ENCODE data around the gene SLC45A1. TPM values are rescaled to one million over a fixed set of nuclear protein-coding genes. Genes with fewer than 3 reads are reported as not detected.
A peak's percentile ranks its signal among the peaks of the same experiment; 100 is the strongest.

The SLC45A1 gene
- total RNA-seq, 4 donors from 2014 or later = 0.76 to 1.6 (median 0.86) TPM

- DNase-seq (ENCODE audit: low spot score in 2 of 2) = no peak
- H3K4me1 ChIP-seq = peaks cover 13% of the 10 kb centered on the region
- H3K36me3 ChIP-seq = no peaks in the 10 kb centered on the region
- WGBS = 75% methylated on average over 6 of the region's 6 CpGs
- no peaks in the 10 kb centered on the region for H3K27me3 ChIP-seq
- H3K27ac ChIP-seq = no peak overlapping the region
- no peaks in the 10 kb centered on the region for H3K9me3 ChIP-seq
- H3K4me3 ChIP-seq = no peak overlapping the region
- TF ChIP-seq POLR2AphosphoS5 (IDR thresholded peaks at IDR 0.05) = no peak
- TF ChIP-seq EP300 (IDR thresholded peaks at IDR 0.05) = no peak
- TF ChIP-seq CTCF (IDR thresholded peaks at IDR 0.05) = no peak
- TF ChIP-seq POLR2A (IDR thresholded peaks at IDR 0.05) = no peak
Observed at GRCh38 chr1:8340448-8340847, 22.5 kb downstream of the SLC45A1 start.

- peaks cover 13% of the 10 kb centered on the region for H3K4me1 ChIP-seq
- no peak for TF ChIP-seq POLR2AphosphoS5 (IDR thresholded peaks at IDR 0.05)
- TF ChIP-seq CTCF (IDR thresholded peaks at IDR 0.05) = no peak
- no peak for TF ChIP-seq POLR2A (IDR thresholded peaks at IDR 0.05)
- TF ChIP-seq EP300 (IDR thresholded peaks at IDR 0.05) = no peak
- H3K36me3 ChIP-seq = no peaks in the 10 kb centered on the region
- no peak overlapping the region for H3K27ac ChIP-seq
- no peaks in the 10 kb centered on the region for H3K9me3 ChIP-seq
- DNase-seq (ENCODE audit: low spot score in 2 of 2) = no peak
- no peaks in the 10 kb centered on the region for H3K27me3 ChIP-seq
- 77% methylated on average over 10 of the region's 10 CpGs for WGBS
- H3K4me3 ChIP-seq = no peak overlapping the region
Observed at GRCh38 chr1:8342325-8342724, 24.4 kb downstream of the SLC45A1 start.

GRCh38 chr1:8343044-8343443 lies 25.1 kb downstream of the SLC45A1 start:
- 77% methylated on average over 6 of the region's 11 CpGs for WGBS
- H3K9me3 ChIP-seq = no peaks in the 10 kb centered on the region
- H3K4me3 ChIP-seq = no peak overlapping the region
- peak overlapping the region; percentile 39 for H3K27ac ChIP-seq
- H3K4me1 ChIP-seq = peaks cover 16% of the 10 kb centered on the region
- H3K27me3 ChIP-seq = no peaks in the 10 kb centered on the region
- TF ChIP-seq CTCF (IDR thresholded peaks at IDR 0.05) (no peak), EP300 (IDR thresholded peaks at IDR 0.05) (no peak), POLR2A (IDR thresholded peaks at IDR 0.05) (no peak)
- no peak for DNase-seq (ENCODE audit: low spot score in 2 of 2)
- no peaks in the 10 kb centered on the region for H3K36me3 ChIP-seq

GRCh38 chr1:8343464-8344001 lies 25.6 kb downstream of the SLC45A1 start:
- Histone ChIP-seq H3K36me3 (no peaks in the 10 kb centered on the region), H3K27ac (peak overlapping the region; percentile 39), H3K9me3 (no peaks in the 10 kb centered on the region), H3K27me3 (no peaks in the 10 kb centered on the region), H3K4me3 (no peak overlapping the region), H3K4me1 (peaks cover 21% of the 10 kb centered on the region)
- DNase-seq (ENCODE audit: low spot score in 2 of 2) = peak; percentile 90 to 92
- 34% methylated on average over 7 of the region's 32 CpGs for WGBS
- TF ChIP-seq EP300 (IDR thresholded peaks at IDR 0.05) = peak; percentile 40
- TF ChIP-seq POLR2AphosphoS5 (IDR thresholded peaks at IDR 0.05) = peak in 2 of 3 donors; percentile 32 to 71
- no peak for TF ChIP-seq POLR2A (IDR thresholded peaks at IDR 0.05)
- TF ChIP-seq CTCF (IDR thresholded peaks at IDR 0.05) = no peak

- Histone ChIP-seq H3K9me3 (no peaks in the 10 kb centered on the region), H3K36me3 (no peaks in the 10 kb centered on the region), H3K27ac (no peak overlapping the region), H3K27me3 (no peaks in the 10 kb centered on the region), H3K4me3 (no peak overlapping the region), H3K4me1 (peaks cover 34% of the 10 kb centered on the region)
- TF ChIP-seq CTCF (IDR thresholded peaks at IDR 0.05) = no peak
- no peak for TF ChIP-seq EP300 (IDR thresholded peaks at IDR 0.05)
- no peak for TF ChIP-seq POLR2A (IDR thresholded peaks at IDR 0.05)
- TF ChIP-seq POLR2AphosphoS5 (IDR thresholded peaks at IDR 0.05) = no peak
- DNase-seq (ENCODE audit: low spot score in 2 of 2) = no peak
- WGBS = 95% methylated on average over 10 of the region's 10 CpGs
Observed at GRCh38 chr1:8344893-8345507, 27.1 kb downstream of the SLC45A1 start.

Data from suprapubic skin (tissue), 4 donors.